ENCODE results near the gene PPM1K.
A peak's percentile ranks its signal among the peaks of the same experiment; 100 is the strongest.

PPM1K gene

DNA sequence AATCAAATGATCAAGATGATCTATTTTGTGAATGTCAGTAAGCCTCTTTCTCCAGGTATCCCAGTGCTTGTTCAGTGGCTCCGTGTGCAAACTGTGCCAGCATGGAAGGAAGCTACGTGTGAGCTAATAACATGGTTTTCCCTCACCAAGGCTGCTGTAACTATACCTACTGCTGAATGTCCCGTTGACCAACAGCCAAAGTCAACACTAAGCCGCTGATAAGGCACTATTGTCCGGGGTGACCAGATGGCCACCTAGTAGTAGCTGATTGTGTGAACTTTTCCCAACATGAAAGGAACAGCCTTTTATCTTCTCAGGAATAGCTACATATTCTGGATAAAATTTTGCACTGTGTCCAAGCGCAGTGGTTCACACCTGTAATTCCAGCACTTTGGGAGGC, 68.0 kb downstream of the PPM1K start:
- FAIRE-seq: peak; percentile 95

DNA sequence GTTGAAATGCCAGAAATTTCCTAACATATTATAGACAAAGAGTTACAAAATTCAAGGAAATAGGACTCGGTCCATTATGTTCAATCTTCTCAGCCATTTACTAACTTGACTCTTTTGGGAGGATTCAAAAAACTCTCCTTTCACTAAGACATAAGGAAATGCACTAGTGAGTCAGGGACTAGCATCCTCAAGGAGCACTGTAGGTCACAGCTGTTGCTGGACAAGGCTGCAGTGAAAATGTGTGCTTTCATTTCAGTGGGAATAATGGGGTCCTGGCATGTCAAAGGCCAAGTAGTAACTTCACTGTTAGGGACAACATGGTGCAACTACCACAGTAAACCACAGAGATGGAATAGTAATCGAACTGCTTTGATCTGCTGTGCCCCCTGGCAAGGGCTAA, 69.0 kb downstream of the PPM1K start:
- no peak for FAIRE-seq

DNA sequence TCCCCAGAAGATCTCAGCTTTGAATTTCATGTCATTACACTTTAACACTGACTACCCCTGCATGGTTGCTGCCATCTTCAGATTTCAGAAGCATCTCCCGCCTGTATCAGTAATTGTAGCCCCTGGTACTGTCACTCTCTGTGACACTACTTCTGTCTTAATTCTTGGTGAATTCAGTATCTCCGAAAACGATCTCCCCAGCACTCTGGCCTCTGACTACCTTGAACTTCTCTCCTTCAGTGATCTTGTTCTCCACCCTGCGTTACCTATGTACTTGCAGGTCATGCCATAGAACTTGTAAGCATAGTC, 72.2 kb downstream of the PPM1K start:
- FAIRE-seq: no peak

DNA sequence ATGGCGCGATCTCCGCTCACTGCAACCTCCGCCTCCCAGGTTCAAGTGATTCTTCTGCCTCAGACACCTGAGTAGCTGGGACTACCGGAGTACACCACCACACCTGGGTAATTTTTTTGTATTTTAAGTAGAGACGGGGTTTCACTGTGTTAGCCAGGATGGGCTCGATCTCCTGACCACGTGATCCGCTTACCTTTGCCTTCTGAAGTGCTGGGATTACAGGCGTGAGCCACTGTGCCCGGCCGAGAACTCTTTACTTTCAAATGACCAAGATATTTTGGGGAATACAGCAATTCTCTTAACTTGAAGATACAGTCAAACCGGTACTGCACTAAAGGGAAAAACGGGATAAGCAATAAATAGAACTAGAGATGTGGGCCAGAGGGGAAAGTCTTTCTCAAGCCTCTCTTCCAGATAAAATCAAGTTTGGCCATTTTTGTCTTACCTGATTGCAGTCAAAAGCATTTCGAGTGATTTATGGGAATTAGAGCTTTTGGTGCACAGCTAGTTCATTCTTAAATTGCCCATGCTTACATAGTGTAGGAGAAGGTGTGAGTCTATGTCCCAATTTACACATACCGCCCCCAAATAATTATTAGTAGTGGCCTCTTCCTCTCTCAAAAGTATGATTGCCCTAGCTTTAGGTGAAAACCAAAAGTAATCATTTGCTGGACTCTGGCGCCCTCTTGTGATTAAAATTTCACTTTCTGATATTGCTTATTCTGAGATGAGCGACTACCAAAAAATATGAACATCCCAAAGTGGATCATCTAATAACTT, 72.7 kb downstream of the PPM1K start:
- peak; percentile 92 for FAIRE-seq

DNA sequence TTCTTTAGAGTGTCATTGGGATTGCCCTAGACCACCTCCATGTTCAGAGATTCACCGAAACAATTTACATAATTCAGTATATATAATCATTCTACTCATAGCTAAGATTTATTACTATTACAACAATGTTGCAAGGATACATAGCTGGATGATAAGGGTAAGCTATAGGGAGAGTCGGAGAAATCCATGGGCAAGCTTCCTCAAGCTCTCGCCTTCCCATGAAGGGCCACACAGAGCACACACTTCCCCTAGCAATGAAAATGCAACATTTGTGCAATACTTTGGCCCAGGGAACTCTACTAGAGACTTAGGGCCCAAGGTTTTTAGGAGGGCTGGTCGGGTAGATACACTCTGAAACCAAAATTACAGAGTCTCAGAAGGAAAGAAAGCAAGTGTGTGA, 76.2 kb downstream of the PPM1K start:
- FAIRE-seq: no peak
